Activated CD8-positive, alpha-beta memory T cell treated with anti-CD3 and anti-CD28 coated beads for 1 hour (primary cell): ENCODE data around the gene LRRC1.
"Not testable (repeated sequence)": the region's sequence is repeated elsewhere in the genome, so short reads cannot be mapped to it uniquely, and the experiment has no call there.

ENCODE experiments used
- DNase-seq, 2 donors: peaks; one replicate each; pipeline ENCODE4 v3.0.0-alpha.2; 2020; ENCODE audit warnings: low read depth in 1 of 2; ENCODE audit errors: extremely low read depth in 1 of 2

LRRC1 gene

GRCh38 chr6:53794720-53795339 is at the start of gene LRRC1:
Gene LRRC1, plus strand, starts transcription at chr6:53795005. Its CDS starts 252 bp downstream, at chr6:53795257.
- DNase-seq: peak; percentile 53 to 77

GRCh38 chr6:53746442-53747103 is 48.2 kb upstream of the LRRC1 start:
- no peak for DNase-seq

GRCh38 chr6:53750052-53750650 is 44.7 kb upstream of the LRRC1 start:
- no peak for DNase-seq

GRCh38 chr6:53751417-53751816 is 43.4 kb upstream of the LRRC1 start:
- DNase-seq: no peak

GRCh38 chr6:53752440-53752839 is 42.4 kb upstream of the LRRC1 start:
- DNase-seq: no peak

- DNase-seq: no peak
Observed at GRCh38 chr6:53752856-53753255, 41.9 kb upstream of the LRRC1 start.

- DNase-seq: no peak
Observed at GRCh38 chr6:53754330-53754729, 40.5 kb upstream of the LRRC1 start.

- no peak for DNase-seq
Observed at GRCh38 chr6:53756396-53756795, 38.4 kb upstream of the LRRC1 start.

GRCh38 chr6:53758496-53758895 is 36.3 kb upstream of the LRRC1 start:
- DNase-seq: no peak

GRCh38 chr6:53761036-53761435 is 33.8 kb upstream of the LRRC1 start:
- no peak for DNase-seq

GRCh38 chr6:53765270-53765669 is 29.5 kb upstream of the LRRC1 start:
- DNase-seq: no peak

- no peak for DNase-seq
Observed at GRCh38 chr6:53766930-53767329, 27.9 kb upstream of the LRRC1 start.

GRCh38 chr6:53767941-53768340 is 26.9 kb upstream of the LRRC1 start:
- no peak for DNase-seq

GRCh38 chr6:53768636-53769035 is 26.2 kb upstream of the LRRC1 start:
- DNase-seq: no peak

- DNase-seq: no peak
Observed at GRCh38 chr6:53770780-53771249, 24.0 kb upstream of the LRRC1 start.

GRCh38 chr6:53771785-53772624 is 22.8 kb upstream of the LRRC1 start:
- DNase-seq: no peak

GRCh38 chr6:53773044-53773696 is 21.6 kb upstream of the LRRC1 start:
- no peak for DNase-seq

GRCh38 chr6:53776152-53776551 is 18.7 kb upstream of the LRRC1 start:
- DNase-seq: not testable (repeated sequence)

GRCh38 chr6:53784991-53785390 is 9.8 kb upstream of the LRRC1 start:
- not testable (repeated sequence) for DNase-seq

GRCh38 chr6:53786832-53787231 is 8.0 kb upstream of the LRRC1 start:
- DNase-seq: no peak

GRCh38 chr6:53790886-53791285 is 3.9 kb upstream of the LRRC1 start:
- DNase-seq: no peak
